Heart left ventricle (tissue), 16 donors: ENCODE data around the gene TM4SF20. TPM values are rescaled to one million over a fixed set of nuclear protein-coding genes. Genes with fewer than 3 reads are reported as not detected.
A peak's percentile ranks its signal among the peaks of the same experiment; 100 is the strongest.

ENCODE experiments used
- ATAC-seq, 4 donors: fragments of 200-7000 bp; cut with Tn5 transposase; one replicate each; pipeline ENCODE4 v1.9.1; 2020 to 2022; ENCODE audit warnings: moderate library complexity in 4 of 4, mild to moderate bottlenecking in 3 of 4, moderate number of reproducible peaks in 1 of 4
- DNase-seq, 5 donors: peaks; one replicate each; pipeline ENCODE4 v3.0.0-alpha.2; 2020
- H3K27ac ChIP-seq, 12 donors: fragments of 200-600 bp; sonication (generic) in 4 of 12; one replicate each; pipeline versions ENCODE4 v1.5.0 to v1.8.0; 2016 to 2022; ENCODE audit warnings: mild to moderate bottlenecking in 2 of 12
- H3K27me3 ChIP-seq, 9 donors: fragments of 200-600 bp; sonication (generic) in 2 of 9; one replicate each; pipeline versions ENCODE4 v1.5.1 to v1.8.0; 2016 to 2022; ENCODE audit warnings: mild to moderate bottlenecking in 3 of 9
- H3K36me3 ChIP-seq, 9 donors: fragments of 200-600 bp; sonication (generic) in 2 of 9; one replicate each; pipeline versions ENCODE4 v1.5.0 to v1.8.0; 2018 to 2022; ENCODE audit warnings: mild to moderate bottlenecking in 2 of 9
- H3K4me1 ChIP-seq, 12 donors: fragments of 200-600 bp; sonication (generic) in 4 of 12; one replicate each; pipeline versions ENCODE4 v1.5.0 to v1.8.0; 2016 to 2022; ENCODE audit warnings: mild to moderate bottlenecking in 3 of 12
- H3K4me3 ChIP-seq, 12 donors: fragments of 200-600 bp; sonication (generic) in 4 of 12; one replicate each; pipeline versions ENCODE4 v1.5.0 to v1.8.0; 2017 to 2022; ENCODE audit warnings: mild to moderate bottlenecking in 9 of 12, moderate library complexity in 4 of 12
- H3K9me3 ChIP-seq, 12 donors: fragments of 200-600 bp; sonication (generic) in 4 of 12; one replicate each; pipeline versions ENCODE4 v1.5.0 to v1.8.0; 2016 to 2022; ENCODE audit warnings: mild to moderate bottlenecking in 1 of 12
- CTCF ChIP-seq, 12 donors: fragments of 200-600 bp; sonication (generic) in 4 of 12; IDR thresholded peaks; one replicate each; pipeline versions ENCODE4 v1.5.0 to v1.8.0; 2018 to 2022; ENCODE audit warnings: antibody characterized with exemption in 12 of 12, mild to moderate bottlenecking in 5 of 12
- POLR2A ChIP-seq, 2 donors: fragments of 450-650 bp; IDR thresholded peaks; one replicate each; pipeline ENCODE4 v1.6.1; 2017; ENCODE audit warnings: antibody characterized with exemption in 2 of 2, mild to moderate bottlenecking in 2 of 2, moderate library complexity in 2 of 2
- WGBS, 4 donors: extraction: QIAGEN DNeasy Blood & Tissue Kit in 2 of 4; methylation state at CpG; one replicate each; pipeline versions ENCODE4 v1.1.5 to v1.1.7; 2013 to 2018; 5-methylcytosine and 5-hydroxymethylcytosine counted together
- intact Hi-C, 10 donors: fragments of 100-400 bp; cut with DNase I; formaldehyde crosslinking; loops; one replicate each; pipeline versions ENCODE4 v1.11.1 to v1.14.2; 2022
- polyA plus RNA-seq, 2 donors: library from polyadenylated mRNA; stranded (reverse); fragments of 200-250 nt; gene quantifications; one replicate each; pipeline ENCODE4 v1.2.3, GENCODE V29; 2013
- total RNA-seq, 9 donors: library from RNA; depleted of rRNA in 2 of 9; stranded (reverse); fragments of >200 nt in 2 of 9; fragmentation: NEBNext Ultra II Directional in 3 of 9; extraction: Animal tissue kit (Norgen Biotek cat#: 25700) in 3 of 9; gene quantifications; one replicate each; pipeline versions ENCODE4 v1.1.0 to v1.2.4, GENCODE V29; 2016 to 2023
- donor health status: ischemic (EF 13 %, LVEDD 7.1; RV severe dilation, severe dysfunction).
- donor health status: healthy with polysubstance abuse.
- donor health status: DM: no; HTN: yes; CAD: no.
- donor health status: DM: no; HTN: no; CAD: no.
- donor health status: ischemic (EF 25% LVEDD 6.9; RV normal size, moderate dysfunction).
- donor health status: ischemic (EF 25% LVEDD 5.7; RV mildly dilated, moderate dysfunction).
- donor health status: healthy.
- donor health status: DM: yes; HTN: yes; CAD: no.
- donor health status: ischemic (EF 35%, LVEDD 5.7; RV mildly dilated, moderate dysfunction).
- donor health status: nonischemic (EF 11% LVEDD 7.7; RV severe dilation, severe dysfunction).
- donor health status: DM: yes; HTN: yes; CAD: no.
- donor health status: PGD.
- donor health status: ischemic (EF 29% LVEDD 5.4; RV normal size, mild dysfunction).
- donor health status: nonischemic (EF 23%, LVEDD 6.1; RV moderate dilation, normal function).

The TM4SF20 gene
- total and polyA plus RNA-seq, 11 donors = not detected

GRCh38 chr2:227363756-227364155 is 15.3 kb downstream of the TM4SF20 start:
- DNase-seq (no peak), ATAC-seq (no peak)
- no peaks in the 10 kb centered on the region for H3K27me3 ChIP-seq
- peaks cover 0 to 28% (median 17%) of the 10 kb centered on the region in 9 donors for H3K36me3 ChIP-seq
- H3K9me3 ChIP-seq = no peaks in the 10 kb centered on the region
- no peak overlapping the region for H3K4me3 ChIP-seq
- WGBS, 4 donors = 91 to 94% (median 93%) methylated on average over 6 of the region's 6 CpGs
- H3K4me1 ChIP-seq = peaks cover 0 to 12% (median 0%) of the 10 kb centered on the region in 12 donors
- intact Hi-C loops = no loop called here
- no peak overlapping the region for H3K27ac ChIP-seq
- TF ChIP-seq POLR2A (IDR thresholded peaks at IDR 0.05) (no peak), CTCF (IDR thresholded peaks at IDR 0.05) (peak in 1 of 12 donors; percentile 31)

GRCh38 chr2:227360351-227360750 is 18.8 kb downstream of the TM4SF20 start:
- DNase-seq (no peak), ATAC-seq (no peak)
- no peaks in the 10 kb centered on the region for H3K27me3 ChIP-seq
- peaks cover 0 to 62% (median 49%) of the 10 kb centered on the region in 9 donors for H3K36me3 ChIP-seq
- no peaks in the 10 kb centered on the region for H3K4me1 ChIP-seq
- TF ChIP-seq CTCF (IDR thresholded peaks at IDR 0.05) = no peak
- no peak for TF ChIP-seq POLR2A (IDR thresholded peaks at IDR 0.05)
- intact Hi-C loops = no loop called here
- no peaks in the 10 kb centered on the region for H3K9me3 ChIP-seq
- no peak overlapping the region for H3K4me3 ChIP-seq
- H3K27ac ChIP-seq = no peak overlapping the region
- WGBS, 4 donors = 68 to 84% (median 73%) methylated on average over 5 of the region's 5 CpGs

GRCh38 chr2:227351639-227352038 is 27.5 kb downstream of the TM4SF20 start:
- WGBS, 4 donors = 63 to 79% (median 72%) methylated on average over 4 of the region's 4 CpGs
- ATAC-seq (no peak), DNase-seq (no peak)
- no peak for TF ChIP-seq POLR2A (IDR thresholded peaks at IDR 0.05)
- TF ChIP-seq CTCF (IDR thresholded peaks at IDR 0.05) = no peak
- Histone ChIP-seq H3K9me3 (no peaks in the 10 kb centered on the region), H3K4me1 (no peaks in the 10 kb centered on the region), H3K4me3 (no peak overlapping the region), H3K27me3 (no peaks in the 10 kb centered on the region), H3K36me3 (peaks cover 0 to 85% (median 51%) of the 10 kb centered on the region in 9 donors), H3K27ac (no peak overlapping the region)
- intact Hi-C loops = no loop called here

- no peak overlapping the region for H3K4me3 ChIP-seq
- no peaks in the 10 kb centered on the region for H3K27me3 ChIP-seq
- TF ChIP-seq POLR2A (IDR thresholded peaks at IDR 0.05) (no peak), CTCF (IDR thresholded peaks at IDR 0.05) (no peak)
- intact Hi-C loops = no loop called here
- no peak overlapping the region for H3K27ac ChIP-seq
- H3K4me1 ChIP-seq = no peaks in the 10 kb centered on the region
- H3K9me3 ChIP-seq = no peaks in the 10 kb centered on the region
- 96% methylated on average over 7 of the region's 7 CpGs for WGBS, 4 donors
- DNase-seq (no peak), ATAC-seq (no peak)
- H3K36me3 ChIP-seq = peaks cover 0 to 82% (median 51%) of the 10 kb centered on the region in 9 donors
Measured at GRCh38 chr2:227349989-227350612, 29.0 kb downstream of the TM4SF20 start.
